HG03571 (cell line): ENCODE measurements around the gene SEC24B.
"Not testable (repeated sequence)": the region's sequence is repeated elsewhere in the genome, so short reads cannot be mapped to it uniquely, and the experiment has no call there.

Source experiments
- ATAC-seq: cut with Tn5 transposase; IDR thresholded peaks from one replicate; pipeline ENCODE4 v1.9.1; 2021; ENCODE audit not compliant: unreplicated experiment

The SEC24B gene

GRCh38 chr4:109432203-109432602 is 1.4 kb upstream of the SEC24B start:
- ATAC-seq, result no peak

- ATAC-seq, result no peak
Observed at GRCh38 chr4:109432696-109433095, 919 bp upstream of the SEC24B start.

- peak; percentile 46 for ATAC-seq
Observed at GRCh38 chr4:109434007-109434971, 674 bp downstream of the SEC24B start.

GRCh38 chr4:109435635-109436034 is 2.0 kb downstream of the SEC24B start:
- no peak for ATAC-seq

- no peak for ATAC-seq
Observed at GRCh38 chr4:109436504-109436903, 2.9 kb downstream of the SEC24B start.

GRCh38 chr4:109440948-109441347 is 7.3 kb downstream of the SEC24B start:
- no peak for ATAC-seq

- ATAC-seq, result no peak
Observed at GRCh38 chr4:109441862-109442458, 8.3 kb downstream of the SEC24B start.

GRCh38 chr4:109444182-109444844 is 10.7 kb downstream of the SEC24B start:
- peak; percentile 76 for ATAC-seq

- no peak for ATAC-seq
Observed at GRCh38 chr4:109447278-109447677, 13.7 kb downstream of the SEC24B start.

GRCh38 chr4:109451544-109452273 is 18.1 kb downstream of the SEC24B start:
- no peak for ATAC-seq

- not testable (repeated sequence) for ATAC-seq
Observed at GRCh38 chr4:109453110-109453509, 19.5 kb downstream of the SEC24B start.

- no peak for ATAC-seq
Observed at GRCh38 chr4:109462297-109462696, 28.7 kb downstream of the SEC24B start.

GRCh38 chr4:109462802-109463201 is 29.2 kb downstream of the SEC24B start:
- no peak for ATAC-seq

- no peak for ATAC-seq
Observed at GRCh38 chr4:109465069-109465468, 31.5 kb downstream of the SEC24B start.

GRCh38 chr4:109469915-109470314 is 36.3 kb downstream of the SEC24B start:
- no peak for ATAC-seq

- no peak for ATAC-seq
Observed at GRCh38 chr4:109472343-109472761, 38.7 kb downstream of the SEC24B start.

GRCh38 chr4:109473824-109474223 is 40.2 kb downstream of the SEC24B start:
- ATAC-seq, result no peak

GRCh38 chr4:109486007-109486406 is 52.4 kb downstream of the SEC24B start:
- ATAC-seq, result no peak

- ATAC-seq, result no peak
Observed at GRCh38 chr4:109494563-109494962, 60.9 kb downstream of the SEC24B start.

- ATAC-seq, result no peak
Observed at GRCh38 chr4:109495514-109495913, 61.9 kb downstream of the SEC24B start.

GRCh38 chr4:109496875-109497274 is 63.3 kb downstream of the SEC24B start:
- ATAC-seq, result no peak
